HFF-Myc (cell line): ENCODE measurements around the gene TTC33.

ENCODE experiments used
- DNase-seq: peaks from one replicate; pipeline ENCODE4 v3.0.0-alpha.2; 2011; ENCODE audit warnings: low read depth; ENCODE audit errors: extremely low read depth
- H3K4me3 ChIP-seq: replicated peaks from 2 replicates; pipeline ENCODE4 v1.5.1; 2011; ENCODE audit warnings: low read depth, mild to moderate bottlenecking, control low read depth, low read length
- TF ChIP-seq, protein P1 (sequence below): IDR thresholded peaks from 2 replicates; pipeline ENCODE4 v1.5.1; 2012; ENCODE audit warnings: mild to moderate bottlenecking, low read depth, low read length, control low read depth; ENCODE audit errors: missing control alignments

The TTC33 gene

DNA sequence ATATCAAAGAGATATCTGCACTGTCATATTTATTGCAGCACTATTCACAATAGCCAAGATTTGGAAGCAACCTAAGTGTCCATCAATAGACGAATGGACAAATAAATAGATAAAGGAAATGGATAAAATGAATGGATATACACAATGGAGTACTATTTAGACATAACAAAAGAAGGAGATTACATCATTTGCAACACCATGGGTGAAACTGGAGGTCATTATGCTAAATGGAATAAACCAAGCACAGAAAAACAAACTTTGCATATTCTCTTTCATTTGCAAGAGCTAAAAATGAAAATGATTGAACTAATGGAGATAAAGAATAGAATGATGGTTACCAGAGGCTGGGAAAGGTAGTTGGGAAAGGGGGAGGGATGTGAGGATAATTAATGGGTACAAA, 231.1 kb downstream of the TTC33 start:
- TF ChIP-seq, protein P1, sequence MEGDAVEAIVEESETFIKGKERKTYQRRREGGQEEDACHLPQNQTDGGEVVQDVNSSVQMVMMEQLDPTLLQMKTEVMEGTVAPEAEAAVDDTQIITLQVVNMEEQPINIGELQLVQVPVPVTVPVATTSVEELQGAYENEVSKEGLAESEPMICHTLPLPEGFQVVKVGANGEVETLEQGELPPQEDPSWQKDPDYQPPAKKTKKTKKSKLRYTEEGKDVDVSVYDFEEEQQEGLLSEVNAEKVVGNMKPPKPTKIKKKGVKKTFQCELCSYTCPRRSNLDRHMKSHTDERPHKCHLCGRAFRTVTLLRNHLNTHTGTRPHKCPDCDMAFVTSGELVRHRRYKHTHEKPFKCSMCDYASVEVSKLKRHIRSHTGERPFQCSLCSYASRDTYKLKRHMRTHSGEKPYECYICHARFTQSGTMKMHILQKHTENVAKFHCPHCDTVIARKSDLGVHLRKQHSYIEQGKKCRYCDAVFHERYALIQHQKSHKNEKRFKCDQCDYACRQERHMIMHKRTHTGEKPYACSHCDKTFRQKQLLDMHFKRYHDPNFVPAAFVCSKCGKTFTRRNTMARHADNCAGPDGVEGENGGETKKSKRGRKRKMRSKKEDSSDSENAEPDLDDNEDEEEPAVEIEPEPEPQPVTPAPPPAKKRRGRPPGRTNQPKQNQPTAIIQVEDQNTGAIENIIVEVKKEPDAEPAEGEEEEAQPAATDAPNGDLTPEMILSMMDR = no peak
- no peak for DNase-seq
- no peak overlapping the region for H3K4me3 ChIP-seq

DNA sequence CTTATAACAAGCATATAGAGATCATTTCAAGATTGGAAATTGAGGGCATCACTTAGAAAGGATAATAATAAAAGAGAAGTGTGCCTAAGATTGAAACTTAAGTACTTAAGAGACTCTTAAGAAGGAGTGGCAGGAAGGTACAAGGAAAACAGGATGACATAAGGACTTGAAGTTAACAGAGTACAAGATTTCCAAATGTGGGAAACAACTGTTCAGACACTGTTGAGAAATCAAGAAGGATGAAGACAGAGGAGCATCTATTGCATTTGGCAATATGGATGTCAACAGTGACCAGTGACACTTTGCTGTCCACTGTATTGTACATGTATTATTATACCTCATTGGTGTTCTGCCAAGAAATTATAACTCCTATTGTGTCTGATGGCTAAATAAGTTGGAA, 233.8 kb downstream of the TTC33 start:
- TF ChIP-seq, protein P1 = no peak
- DNase-seq = no peak
- no peak overlapping the region for H3K4me3 ChIP-seq

DNA sequence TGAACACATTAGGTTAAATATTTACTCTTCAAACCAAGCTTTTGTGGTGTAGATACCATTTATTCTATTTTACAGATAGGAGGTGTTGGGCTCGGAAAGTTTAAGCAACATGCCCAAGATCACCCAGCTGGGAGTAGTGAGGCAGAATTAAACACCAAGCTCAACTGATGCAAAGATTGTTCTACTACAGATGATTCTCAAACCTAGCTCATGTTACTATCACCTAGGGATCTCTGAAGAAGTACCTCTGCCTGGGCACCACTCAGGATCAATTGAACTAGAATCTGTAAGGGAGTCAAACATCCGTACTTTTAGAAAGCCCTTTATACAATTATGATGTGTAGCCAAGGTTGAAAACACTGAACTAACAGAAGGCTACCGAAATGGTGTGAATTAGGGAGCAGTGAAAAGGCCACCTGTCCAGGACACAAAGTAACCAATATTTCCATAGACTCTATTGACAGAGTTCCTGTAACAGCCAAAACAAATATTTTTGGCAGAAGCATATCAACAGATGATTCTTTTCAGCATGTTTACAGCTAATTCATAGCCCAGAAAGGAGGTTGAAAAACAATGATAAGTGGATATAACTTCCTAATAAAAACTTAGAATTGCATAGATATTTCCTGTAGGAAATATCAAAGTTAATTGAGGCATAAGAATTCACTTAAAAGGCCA, 234.5 kb downstream of the TTC33 start:
- TF ChIP-seq, protein P1 = no peak
- DNase-seq = no peak
- no peak overlapping the region for H3K4me3 ChIP-seq

DNA sequence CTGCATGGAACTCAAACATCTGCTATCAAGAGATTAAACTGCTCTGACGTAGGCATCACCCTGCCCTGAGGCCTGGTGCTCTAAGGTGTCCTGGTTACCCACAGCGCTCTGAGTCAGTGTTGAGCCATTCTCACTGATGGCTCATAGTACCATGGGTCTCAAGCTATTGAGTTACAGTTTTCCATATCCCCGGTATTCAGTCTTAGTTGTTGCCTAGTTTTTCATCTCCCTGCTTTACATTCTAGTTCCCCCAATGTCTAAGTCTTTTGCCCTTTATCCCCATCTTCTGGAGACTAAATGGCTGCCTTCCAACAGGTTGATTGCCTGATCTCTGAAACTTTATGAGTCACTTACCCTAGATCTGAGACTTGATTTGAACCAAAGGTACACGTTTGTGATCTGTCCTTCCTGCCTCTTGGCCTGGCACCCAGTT, 237.3 kb downstream of the TTC33 start:
- H3K4me3 ChIP-seq = no peak overlapping the region
- DNase-seq = no peak
- TF ChIP-seq, protein P1 = no peak

DNA sequence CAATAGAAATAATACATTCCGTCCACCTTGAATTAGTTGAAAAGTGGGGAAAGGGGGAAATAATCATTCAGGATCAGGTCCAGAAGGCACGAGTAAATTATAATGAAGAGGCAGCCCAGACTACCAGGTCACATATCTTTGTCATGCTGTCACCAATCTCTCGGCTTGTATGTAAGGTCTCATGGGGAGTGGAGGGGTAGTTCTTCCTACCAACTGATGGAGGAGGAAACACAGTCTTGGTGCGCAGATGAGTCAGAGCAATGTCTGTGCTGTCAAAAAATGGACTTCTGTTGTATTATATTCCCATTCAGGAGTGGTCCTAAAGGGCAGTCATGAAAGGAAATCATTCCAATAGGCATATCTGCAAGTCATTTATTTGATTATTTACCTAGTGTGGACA, 240.3 kb downstream of the TTC33 start:
- no peak for DNase-seq
- no peak overlapping the region for H3K4me3 ChIP-seq
- TF ChIP-seq, protein P1 = no peak

DNA sequence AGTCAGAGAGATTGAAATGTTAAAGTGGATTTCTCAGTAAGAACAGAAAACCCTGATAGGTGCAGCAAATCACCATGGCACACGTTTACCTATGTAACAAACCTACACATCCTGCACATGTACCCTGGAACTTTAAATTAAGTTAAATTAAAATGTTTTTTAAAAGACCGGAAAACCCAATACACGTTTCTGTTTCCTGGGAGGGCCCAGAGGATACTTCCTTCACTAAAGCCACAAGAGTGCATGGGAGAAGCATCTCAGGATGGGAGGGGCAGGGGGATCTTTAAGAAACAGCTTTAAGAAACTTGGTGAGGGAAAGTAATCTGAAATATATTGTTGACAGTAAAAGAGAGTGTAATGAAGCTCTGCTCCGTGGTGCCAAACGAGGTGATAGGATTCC, 240.8 kb downstream of the TTC33 start:
- TF ChIP-seq, protein P1 = no peak
- H3K4me3 ChIP-seq = no peak overlapping the region
- DNase-seq = no peak

DNA sequence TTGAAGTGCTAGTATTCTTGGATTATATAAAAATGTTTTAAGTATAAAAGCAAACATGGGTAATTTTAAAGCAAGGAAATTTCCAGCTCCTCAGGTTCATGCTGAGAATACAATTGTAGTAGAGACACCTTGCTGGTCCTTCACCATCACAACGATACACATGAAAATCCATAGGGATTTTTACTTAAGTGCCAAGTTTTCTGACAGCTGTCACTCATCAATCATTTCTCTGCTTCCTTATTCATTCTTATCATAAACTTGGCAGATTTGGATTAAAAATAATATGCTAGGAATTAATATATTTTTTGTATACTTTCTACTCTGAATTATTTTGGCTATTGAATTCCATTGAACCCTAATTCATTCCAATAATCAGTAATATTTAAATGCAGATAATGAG, 244.0 kb downstream of the TTC33 start:
- no peak for DNase-seq
- TF ChIP-seq, protein P1 = no peak
- no peak overlapping the region for H3K4me3 ChIP-seq
